Transverse colon (tissue), 4 donors: ENCODE measurements around the gene PROSER1.

Source experiments
- CTCF ChIP-seq, 5 experiments: fragments of 200-600 bp in 3 of 5; fragments of 450-650 bp in 2 of 5; sonication (generic) in 3 of 5; IDR thresholded peaks; 1 replicate in 2 of 5; 2 replicates in 3 of 5; pipeline ENCODE4 v1.5.1; 2016 to 2017; ENCODE audit warnings: antibody characterized with exemption in 5 of 5, inconsistent platforms in 3 of 5, mild to moderate bottlenecking in 2 of 5, moderate library complexity in 1 of 5
- EP300 ChIP-seq: sonication (generic); formaldehyde crosslinking; IDR thresholded peaks from one replicate; pipeline ENCODE4 v1.6.1; 2017; ENCODE audit warnings: antibody characterized with exemption, low read depth
- POLR2A ChIP-seq: fragments of 450-650 bp; IDR thresholded peaks from one replicate; pipeline ENCODE4 v1.6.1; 2016; ENCODE audit warnings: antibody characterized with exemption, mild to moderate bottlenecking, moderate library complexity
- POLR2AphosphoS5 ChIP-seq, 3 donors: sonication (generic); formaldehyde crosslinking; IDR thresholded peaks; one replicate each; pipeline ENCODE4 v1.6.1; 2016; ENCODE audit warnings: antibody characterized with exemption in 3 of 3

- TF ChIP-seq POLR2A (no peak), CTCF (IDR thresholded peaks at IDR 0.05) (no peak), EP300 (no peak), POLR2AphosphoS5 (IDR thresholded peaks at IDR 0.05) (no peak)
These were observed 2.1 kb downstream of the PROSER1 start for GRCh38 chr13:39035799-39036198.
